D341Med (cell line): ENCODE results near the gene CNNM1.
A peak's percentile ranks its signal among the peaks of the same experiment; 100 is the strongest.

ENCODE experiments used
- DNase-seq: peaks from one replicate; pipeline ENCODE4 v3.0.0; 2012; ENCODE audit warnings: low spot score

CNNM1 gene

DNA sequence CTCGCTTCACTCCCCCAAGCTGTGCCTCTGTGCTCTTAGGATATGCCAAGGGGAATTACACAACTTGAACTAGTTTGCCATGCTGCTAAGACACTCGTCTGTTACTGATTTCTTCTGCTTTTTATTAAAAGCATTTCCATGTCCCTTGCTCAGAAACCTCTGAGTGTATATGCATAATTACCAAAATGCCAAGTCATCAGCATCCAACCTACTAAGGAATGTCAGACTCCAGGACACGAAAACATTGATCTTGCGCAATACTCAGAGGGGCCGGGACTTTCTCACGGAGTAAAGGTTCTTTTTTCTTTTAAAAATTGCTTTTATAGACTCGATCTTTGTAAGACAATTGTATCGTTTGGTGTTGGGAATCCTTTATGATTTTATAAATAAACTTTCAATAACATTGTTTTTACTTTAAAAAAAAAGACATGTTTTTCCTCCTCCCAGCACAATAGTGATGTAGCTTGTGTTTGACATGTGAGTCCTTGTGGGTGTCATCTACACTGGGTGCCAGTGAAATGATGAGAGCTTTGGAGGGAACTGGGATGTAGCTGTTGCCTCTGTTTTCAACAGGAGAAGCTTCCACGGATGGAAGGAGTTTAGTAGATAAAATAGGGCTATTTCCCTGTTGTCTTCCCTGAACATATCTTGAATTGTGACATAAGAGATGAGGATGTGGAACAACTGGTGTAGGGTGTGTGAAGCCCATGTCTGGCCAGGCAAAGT, 43.6 kb downstream of the CNNM1 start:
- no peak for DNase-seq

DNA sequence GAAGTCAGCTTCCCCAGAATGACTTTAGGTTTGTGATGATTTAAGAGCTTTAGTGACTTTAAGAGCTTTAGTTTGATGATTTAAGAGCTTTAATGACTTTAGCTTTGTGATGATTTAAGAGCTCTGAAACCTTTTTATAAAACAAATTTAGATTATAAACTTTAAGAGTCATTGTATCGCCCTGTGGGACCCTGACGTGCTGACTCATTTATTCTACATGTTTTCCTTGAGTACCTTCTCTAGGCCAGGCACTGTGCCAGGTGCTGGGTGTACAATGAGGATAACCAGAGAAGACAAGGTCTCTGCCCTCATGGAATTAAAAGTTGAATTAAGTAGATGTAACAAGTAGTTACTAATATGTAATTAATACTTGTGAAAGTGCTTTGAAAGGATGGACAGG, 45.4 kb downstream of the CNNM1 start:
- DNase-seq, result no peak

- DNase-seq, result no peak
Measured at GRCh38 chr10:99374972-99375371, 45.8 kb downstream of the CNNM1 start.

GRCh38 chr10:99375426-99375825, 46.3 kb downstream of the CNNM1 start:
- peak; percentile 33 for DNase-seq

- DNase-seq, result no peak
Measured at GRCh38 chr10:99382176-99382575, 53.0 kb downstream of the CNNM1 start.

DNA sequence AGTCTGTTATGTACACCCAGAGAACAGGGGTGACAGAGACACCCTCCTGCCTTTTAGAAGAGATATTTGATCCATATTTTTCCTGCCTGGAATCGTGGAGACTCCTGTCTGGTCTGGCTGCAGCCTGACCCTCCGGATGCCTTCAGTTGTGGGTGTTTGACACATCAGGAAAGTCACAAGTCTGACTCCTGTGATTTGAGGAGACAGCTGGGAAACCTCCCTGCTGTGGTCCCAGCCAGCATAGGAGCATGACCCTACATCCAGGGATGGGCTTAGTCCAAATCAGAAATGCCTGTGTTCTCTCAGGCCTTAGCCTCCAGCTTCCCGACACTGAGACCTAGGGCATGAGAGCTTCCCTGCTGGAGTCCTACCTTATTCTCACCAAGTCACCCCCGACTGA, 57.9 kb downstream of the CNNM1 start:
- no peak for DNase-seq

GRCh38 chr10:99387541-99387940, 58.4 kb downstream of the CNNM1 start:
- DNase-seq, result no peak

DNA sequence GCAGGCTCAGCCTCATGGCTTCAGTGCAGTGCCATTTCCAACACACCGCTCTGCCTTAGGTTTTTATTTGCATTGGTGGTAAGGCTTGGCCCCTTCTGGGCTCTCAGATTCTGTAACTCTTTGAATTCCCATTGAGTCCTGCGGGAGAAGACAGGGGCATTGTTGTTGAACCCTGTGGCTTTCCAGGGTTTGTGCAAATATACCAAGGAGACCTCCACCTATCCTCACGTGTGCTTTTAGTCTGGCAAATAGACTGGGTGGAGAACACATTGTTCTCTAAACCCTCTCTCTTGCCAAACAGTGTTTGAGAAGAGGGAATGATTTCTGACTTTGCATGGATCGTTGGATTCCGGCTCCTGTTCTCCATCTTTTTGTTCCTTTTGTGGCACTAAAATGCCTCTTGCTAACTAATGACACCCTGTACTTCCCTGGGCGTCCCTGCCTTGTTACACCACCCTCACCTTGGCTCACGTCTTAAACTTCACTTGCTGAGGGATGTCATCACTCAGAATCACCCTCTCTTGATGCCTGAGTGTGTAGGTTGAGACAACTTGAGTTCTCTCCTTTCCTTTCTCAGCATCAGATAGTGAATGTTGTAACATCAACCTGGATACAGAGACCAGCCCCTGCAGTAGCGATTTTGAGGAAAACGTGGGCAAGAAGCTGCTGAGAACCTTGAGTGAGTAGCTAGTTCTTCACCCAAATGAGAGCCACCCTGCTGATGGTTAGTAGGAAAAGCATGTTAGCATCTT, 60.7 kb downstream of the CNNM1 start:
- no peak for DNase-seq

- DNase-seq, result no peak
Measured at GRCh38 chr10:99391346-99391745, 62.2 kb downstream of the CNNM1 start.

GRCh38 chr10:99393036-99393435, 63.9 kb downstream of the CNNM1 start:
- DNase-seq, result no peak

DNA sequence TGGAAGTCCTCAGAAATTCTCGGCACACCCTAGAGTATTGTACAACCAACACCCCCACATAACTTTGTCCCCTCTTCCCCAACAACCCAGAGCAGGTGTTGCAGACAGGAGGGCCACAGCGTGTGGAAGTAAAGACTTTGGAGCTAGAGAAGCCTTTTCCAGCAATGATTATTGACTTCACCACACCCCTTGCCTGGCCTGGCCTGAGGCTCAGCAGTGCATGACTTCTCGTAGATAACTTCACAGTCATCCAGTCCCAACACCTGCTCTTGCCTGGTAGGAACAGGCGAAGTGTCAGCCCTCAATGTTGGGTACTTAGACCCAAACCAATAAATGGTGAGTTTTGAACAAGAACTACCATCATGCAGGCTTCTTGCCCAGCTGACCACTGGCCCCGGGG, 64.5 kb downstream of the CNNM1 start:
- DNase-seq, result no peak

DNA sequence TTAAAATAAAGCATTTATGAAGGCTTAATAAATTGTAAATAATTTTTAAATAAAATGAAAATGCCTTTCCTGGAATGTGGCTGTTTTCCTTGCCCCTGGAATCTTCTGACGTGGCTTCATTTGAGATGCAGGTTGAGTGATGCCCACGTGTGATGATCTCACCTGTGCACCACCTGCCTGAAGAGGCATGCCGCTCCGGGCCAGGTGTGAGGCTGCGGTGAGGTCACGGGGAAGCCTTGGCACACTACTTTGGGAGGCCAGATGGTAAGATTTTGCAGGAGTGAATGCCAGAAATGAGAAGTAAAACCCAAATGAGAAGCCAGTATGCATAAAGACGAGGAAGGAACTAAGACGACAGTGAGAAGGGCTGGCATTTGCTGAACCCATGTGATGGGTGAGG, 65.1 kb downstream of the CNNM1 start:
- DNase-seq, result no peak

GRCh38 chr10:99394761-99395386, 65.7 kb downstream of the CNNM1 start:
- no peak for DNase-seq

- DNase-seq, result no peak
Measured at GRCh38 chr10:99395750-99396445, 66.7 kb downstream of the CNNM1 start.

GRCh38 chr10:99396471-99396870, 67.3 kb downstream of the CNNM1 start:
- no peak for DNase-seq

- no peak for DNase-seq
Measured at GRCh38 chr10:99399664-99400063, 70.5 kb downstream of the CNNM1 start.

DNA sequence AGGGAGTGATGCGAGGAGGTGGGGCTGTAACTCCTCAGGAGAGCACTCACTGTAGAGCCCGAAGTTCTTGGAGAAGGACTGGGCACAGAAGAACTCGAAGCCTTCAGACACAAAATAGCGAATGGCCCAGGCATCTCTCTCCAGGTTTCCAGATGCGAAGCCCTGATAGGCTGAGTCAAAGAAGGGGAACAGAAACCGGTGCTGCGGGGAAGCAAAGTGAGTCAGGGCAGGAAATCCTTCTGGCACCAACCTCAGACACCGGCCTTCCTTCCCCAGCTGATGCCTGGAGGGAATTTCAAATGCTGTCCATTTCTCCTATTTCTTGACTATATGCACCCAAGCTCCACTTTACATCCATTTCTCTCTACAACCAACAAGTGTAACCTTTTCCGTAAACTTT, 74.5 kb downstream of the CNNM1 start:
- DNase-seq, result no peak

DNA sequence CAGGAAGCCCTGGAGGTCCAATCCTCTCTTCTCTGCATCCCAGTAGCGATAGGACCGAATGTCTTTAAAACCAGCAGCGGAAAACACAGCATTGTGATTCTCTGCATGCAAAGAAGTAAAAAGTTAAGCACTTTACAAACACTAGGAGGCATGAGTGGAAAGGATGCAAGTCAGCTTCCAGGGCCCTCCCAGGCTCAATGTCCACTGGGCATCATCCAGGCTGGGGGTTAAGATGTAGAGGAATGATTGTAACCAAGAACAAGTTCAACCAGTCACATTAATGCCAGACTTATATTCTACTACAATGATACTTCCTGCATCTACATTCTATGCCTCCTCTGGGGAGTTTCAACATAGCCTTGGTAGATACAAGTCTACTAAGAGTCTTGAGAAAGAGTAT, 77.0 kb downstream of the CNNM1 start:
- no peak for DNase-seq

- no peak for DNase-seq
Measured at GRCh38 chr10:99410146-99410545, 81.0 kb downstream of the CNNM1 start.

- no peak for DNase-seq
Measured at GRCh38 chr10:99410876-99411275, 81.7 kb downstream of the CNNM1 start.

DNA sequence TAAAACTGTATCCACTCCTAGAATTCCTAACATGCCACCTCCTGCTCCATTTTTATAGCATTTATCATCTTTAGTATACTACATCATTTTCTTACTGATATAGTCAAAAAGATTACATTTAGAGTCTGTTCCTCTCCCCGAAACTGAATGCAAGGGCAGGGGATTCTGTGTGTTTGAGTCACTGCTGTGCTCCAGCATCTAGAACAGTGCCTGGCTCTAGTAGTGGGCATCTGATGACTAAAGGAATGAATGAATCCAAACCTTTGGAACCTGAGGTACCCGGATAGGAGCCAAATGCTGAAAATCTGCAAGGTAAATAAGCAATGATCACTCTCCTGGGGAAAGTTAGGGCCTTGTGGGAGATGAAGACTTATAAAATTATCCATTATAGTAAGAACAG, 82.4 kb downstream of the CNNM1 start:
- DNase-seq, result no peak

- no peak for DNase-seq
Measured at GRCh38 chr10:99412099-99412498, 82.9 kb downstream of the CNNM1 start.
